Esophagus squamous epithelium (tissue), 5 donors: ENCODE measurements around the gene RAPGEF5. TPM values are rescaled to one million over a fixed set of nuclear protein-coding genes. Genes with fewer than 3 reads are reported as not detected.
A peak's percentile ranks its signal among the peaks of the same experiment; 100 is the strongest.

ENCODE experiments used
- DNase-seq: peaks from one replicate; lab custom pipeline; 2025; lab: John Stamatoyannopoulos, UW
- H3K27ac ChIP-seq, 4 donors: fragments of 200-600 bp; sonication (generic); one replicate each; pipeline ENCODE4 v1.5.1; 2016 to 2019; ENCODE audit warnings: mild to moderate bottlenecking in 1 of 4
- H3K27me3 ChIP-seq, 4 donors: fragments of 200-600 bp; sonication (generic); 1 replicate in 3 of 4; 2 replicates in 1 of 4; pipeline versions ENCODE4 v1.5.1 to v1.6.0; 2017 to 2021; ENCODE audit warnings: antibody characterized with exemption in 1 of 4
- H3K36me3 ChIP-seq, 3 donors: fragments of 200-600 bp; sonication (generic); one replicate each; pipeline ENCODE4 v1.5.1; 2016 to 2019
- H3K4me1 ChIP-seq, 3 donors: fragments of 200-600 bp; sonication (generic); one replicate each; pipeline ENCODE4 v1.5.1; 2017 to 2019
- H3K4me3 ChIP-seq, 4 donors: fragments of 200-600 bp; sonication (generic); 1 replicate in 3 of 4; 2 replicates in 1 of 4; pipeline ENCODE4 v1.5.1; 2016 to 2019; ENCODE audit warnings: mild to moderate bottlenecking in 2 of 4, moderate library complexity in 1 of 4
- H3K9me3 ChIP-seq, 3 donors: fragments of 200-600 bp; sonication (generic); one replicate each; pipeline ENCODE4 v1.5.1; 2016 to 2019
- POLR2A ChIP-seq, 4 donors: fragments of 450-650 bp; IDR thresholded peaks; one replicate each; pipeline ENCODE4 v1.6.1; 2017; ENCODE audit warnings: antibody characterized with exemption in 4 of 4, mild to moderate bottlenecking in 4 of 4, moderate library complexity in 3 of 4
- WGBS, 2 donors: methylation state at CpG; one replicate each; pipeline ENCODE4 v1.1.5; 2018; 5-methylcytosine and 5-hydroxymethylcytosine counted together
- intact Hi-C: fragments of 100-400 bp; cut with DNase I; formaldehyde crosslinking; loops from one replicate; pipeline ENCODE4 v1.15.0; 2022
- total RNA-seq, 4 donors: library from RNA; depleted of rRNA; stranded (reverse); fragments of >200 nt; gene quantifications; one replicate each; pipeline ENCODE4 v1.1.0, GENCODE V29; 2016
- TF ChIP-seq, protein P1 (sequence below), 6 experiments: fragments of 450-650 bp in 4 of 6; fragments of 200-600 bp in 2 of 6; sonication (generic) in 2 of 6; IDR thresholded peaks; one replicate each; pipeline ENCODE4 v1.5.1; 2016 to 2019; ENCODE audit warnings: antibody characterized with exemption in 6 of 6, mild to moderate bottlenecking in 4 of 6, moderate library complexity in 4 of 6
- donor health status: DM: yes; HTN: yes; CAD: no.

Gene RAPGEF5
- total RNA-seq, 4 donors from 2014 or later = 16.9 to 50.5 (median 38.4) TPM

DNA sequence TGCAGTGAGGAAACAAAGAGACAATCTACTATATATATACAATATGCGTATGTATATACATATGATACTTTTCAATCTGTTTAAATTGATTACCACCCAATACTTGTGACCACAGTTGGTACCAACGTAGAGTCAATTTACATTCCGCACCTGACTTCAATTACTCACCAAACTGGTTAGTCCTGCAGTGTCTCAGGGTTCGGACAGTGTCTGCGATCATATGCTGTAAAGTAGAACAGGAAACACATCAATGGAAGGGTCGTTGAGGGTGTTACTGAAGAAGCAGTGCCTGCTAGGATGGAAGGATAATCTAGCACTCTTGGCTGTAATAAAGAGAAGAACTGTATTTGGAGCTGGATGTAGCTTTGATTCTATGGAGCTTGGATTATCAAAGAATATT is 231.5 kb downstream of the RAPGEF5 start:
- intact Hi-C loops = no loop called here
- WGBS, 2 donors = 61 to 68% methylated on average over 6 of the region's 6 CpGs
- Histone ChIP-seq H3K36me3 (peaks cover 6 to 94% (median 6%) of the 10 kb centered on the region in 3 donors), H3K9me3 (no peaks in the 10 kb centered on the region), H3K27ac (no peak overlapping the region), H3K27me3 (no peaks in the 10 kb centered on the region), H3K4me3 (no peak overlapping the region), H3K4me1 (no peaks in the 10 kb centered on the region)
- TF ChIP-seq, protein P1, sequence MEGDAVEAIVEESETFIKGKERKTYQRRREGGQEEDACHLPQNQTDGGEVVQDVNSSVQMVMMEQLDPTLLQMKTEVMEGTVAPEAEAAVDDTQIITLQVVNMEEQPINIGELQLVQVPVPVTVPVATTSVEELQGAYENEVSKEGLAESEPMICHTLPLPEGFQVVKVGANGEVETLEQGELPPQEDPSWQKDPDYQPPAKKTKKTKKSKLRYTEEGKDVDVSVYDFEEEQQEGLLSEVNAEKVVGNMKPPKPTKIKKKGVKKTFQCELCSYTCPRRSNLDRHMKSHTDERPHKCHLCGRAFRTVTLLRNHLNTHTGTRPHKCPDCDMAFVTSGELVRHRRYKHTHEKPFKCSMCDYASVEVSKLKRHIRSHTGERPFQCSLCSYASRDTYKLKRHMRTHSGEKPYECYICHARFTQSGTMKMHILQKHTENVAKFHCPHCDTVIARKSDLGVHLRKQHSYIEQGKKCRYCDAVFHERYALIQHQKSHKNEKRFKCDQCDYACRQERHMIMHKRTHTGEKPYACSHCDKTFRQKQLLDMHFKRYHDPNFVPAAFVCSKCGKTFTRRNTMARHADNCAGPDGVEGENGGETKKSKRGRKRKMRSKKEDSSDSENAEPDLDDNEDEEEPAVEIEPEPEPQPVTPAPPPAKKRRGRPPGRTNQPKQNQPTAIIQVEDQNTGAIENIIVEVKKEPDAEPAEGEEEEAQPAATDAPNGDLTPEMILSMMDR (IDR thresholded peaks at IDR 0.05) = no peak
- no peak for TF ChIP-seq POLR2A (IDR thresholded peaks at IDR 0.05)
- DNase-seq = no peak

DNA sequence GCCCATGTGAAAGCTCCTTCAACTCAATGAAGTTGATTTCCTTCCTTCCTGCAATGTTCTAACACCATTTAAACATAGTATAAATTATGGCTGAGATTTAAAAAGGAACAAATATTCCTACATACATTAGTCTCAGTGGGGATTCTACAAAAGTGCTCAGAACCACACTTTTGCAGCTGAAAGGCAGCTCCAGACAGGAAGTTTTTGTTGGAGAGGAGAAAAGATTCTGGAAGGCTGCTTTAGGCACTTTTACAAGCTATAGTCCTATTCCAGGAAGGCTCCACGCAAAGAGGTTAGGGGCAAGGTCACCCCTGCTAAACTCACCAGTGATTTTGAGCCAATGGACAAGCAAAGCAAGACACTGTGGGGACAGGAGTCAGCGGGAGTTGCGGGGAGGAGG is 232.0 kb downstream of the RAPGEF5 start:
- WGBS, 2 donors = 61 to 83% methylated on average over 3 of the region's 3 CpGs
- Histone ChIP-seq H3K27me3 (no peaks in the 10 kb centered on the region), H3K4me1 (no peaks in the 10 kb centered on the region), H3K36me3 (peaks cover under 1 to 94% (median 6%) of the 10 kb centered on the region in 3 donors), H3K27ac (no peak overlapping the region), H3K4me3 (no peak overlapping the region), H3K9me3 (no peaks in the 10 kb centered on the region)
- no peak for DNase-seq
- no peak for TF ChIP-seq POLR2A (IDR thresholded peaks at IDR 0.05)
- TF ChIP-seq, protein P1 (IDR thresholded peaks at IDR 0.05) = no peak
- intact Hi-C loops = no loop called here

DNA sequence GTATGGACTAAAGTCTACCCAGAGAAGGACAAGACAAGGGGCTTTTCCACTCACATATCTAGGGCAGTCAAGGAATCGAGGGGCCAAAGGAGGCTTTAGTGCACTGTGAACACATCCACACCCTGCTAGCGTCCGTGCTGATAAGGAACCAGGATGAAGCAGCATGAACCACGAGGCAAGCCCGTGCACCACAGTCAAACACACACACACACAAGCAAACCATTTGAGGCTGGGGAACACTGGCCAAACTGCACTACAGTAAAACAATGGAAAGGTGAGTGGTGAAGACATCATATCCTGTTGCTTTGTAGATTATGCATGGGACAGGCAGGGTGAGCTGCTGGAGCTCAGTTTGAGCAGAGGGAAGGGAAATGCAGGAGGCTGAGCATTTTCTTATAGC is 233.8 kb downstream of the RAPGEF5 start:
- no peak for DNase-seq
- no peak for TF ChIP-seq POLR2A (IDR thresholded peaks at IDR 0.05)
- TF ChIP-seq, protein P1 (IDR thresholded peaks at IDR 0.05) = no peak
- peak overlapping the region in 1 of 4 donors; percentile 12 for H3K27ac ChIP-seq
- peaks cover 0 to 91% (median 6%) of the 10 kb centered on the region in 3 donors for H3K36me3 ChIP-seq
- H3K27me3 ChIP-seq = no peaks in the 10 kb centered on the region
- 51 to 65% methylated on average over 5 of the region's 5 CpGs for WGBS, 2 donors
- H3K4me3 ChIP-seq = no peak overlapping the region
- no peaks in the 10 kb centered on the region for H3K9me3 ChIP-seq
- intact Hi-C loops = no loop called here
- no peaks in the 10 kb centered on the region for H3K4me1 ChIP-seq

DNA sequence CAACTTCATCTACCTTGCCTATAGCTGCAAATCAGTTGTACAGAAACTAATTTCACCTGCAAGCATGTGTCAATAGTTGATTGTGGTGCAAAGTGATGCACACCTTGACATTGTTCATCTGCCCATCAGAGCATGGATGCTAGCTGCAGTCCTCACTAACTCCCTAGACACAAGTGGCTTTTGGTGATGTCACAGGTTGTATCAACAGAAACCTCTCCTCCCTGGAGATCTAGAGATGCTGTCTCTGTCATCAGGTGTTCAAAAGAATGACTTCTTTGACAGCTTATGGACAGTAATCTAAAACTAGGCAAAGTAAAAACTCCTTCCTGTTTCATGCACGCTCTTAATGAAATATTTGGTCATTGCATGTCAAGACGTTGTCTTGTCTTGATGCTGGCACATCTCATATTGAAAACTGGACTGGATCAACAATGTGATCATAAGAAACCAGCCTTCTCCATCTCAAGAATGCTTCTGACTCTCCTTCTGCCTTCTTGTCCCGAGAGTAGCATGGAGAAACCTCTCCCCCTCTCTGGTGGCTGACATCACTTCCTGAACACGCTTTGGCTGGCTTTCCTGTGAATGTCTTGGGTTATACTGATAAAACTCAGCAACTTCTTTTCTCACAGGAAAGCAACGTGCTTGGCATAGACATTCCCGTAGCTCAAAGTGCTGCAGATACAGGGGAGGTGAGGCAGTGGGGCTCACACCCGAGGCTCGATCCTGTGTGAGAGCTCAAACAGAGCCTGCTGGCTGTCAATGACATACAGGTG is 235.1 kb downstream of the RAPGEF5 start:
- 37 to 53% methylated on average over 6 to 8 of the region's 8 CpGs for WGBS, 2 donors
- Histone ChIP-seq H3K36me3 (peaks cover 0 to 97% (median 6%) of the 10 kb centered on the region in 3 donors), H3K27ac (peak overlapping the region in 3 of 4 donors; percentile 10 to 63 (median 11)), H3K9me3 (no peaks in the 10 kb centered on the region), H3K4me1 (no peaks in the 10 kb centered on the region), H3K4me3 (no peak overlapping the region), H3K27me3 (no peaks in the 10 kb centered on the region)
- intact Hi-C loops = no loop called here
- TF ChIP-seq, protein P1 (IDR thresholded peaks at IDR 0.05) = no peak
- no peak for TF ChIP-seq POLR2A (IDR thresholded peaks at IDR 0.05)
- no peak for DNase-seq

DNA sequence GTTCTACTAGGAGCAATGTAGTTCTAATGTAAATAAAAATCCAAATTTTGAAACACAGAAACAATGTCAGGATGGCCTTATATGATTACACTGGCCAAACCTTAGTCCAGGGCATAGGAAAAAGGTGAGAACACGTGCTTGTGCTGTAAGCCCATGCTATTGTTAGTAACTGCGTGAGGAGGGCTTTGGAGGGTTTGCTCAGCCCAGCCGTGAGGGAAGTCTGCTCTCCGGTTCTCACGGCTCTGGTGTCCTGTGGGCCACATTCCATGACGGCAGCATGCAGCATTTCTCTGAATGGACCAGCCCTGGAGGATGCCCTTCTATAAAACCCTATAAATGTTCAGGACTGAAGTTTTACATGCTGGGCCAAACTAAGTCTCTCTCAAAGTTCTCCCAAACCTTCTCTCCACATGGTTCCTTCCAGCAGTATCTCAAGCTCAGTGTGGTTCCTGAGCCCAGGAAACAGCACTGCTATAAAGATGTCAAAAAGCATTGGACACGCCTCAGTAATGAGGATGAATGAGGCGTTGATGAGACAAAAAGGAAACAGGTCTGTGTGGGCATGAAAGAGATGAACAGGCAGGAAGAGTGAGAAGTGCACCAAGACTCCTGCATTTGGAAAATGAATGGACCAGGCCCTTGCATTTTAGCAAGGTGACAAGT is 236.4 kb downstream of the RAPGEF5 start:
- H3K36me3 ChIP-seq = peaks cover 0 to 94% (median 6%) of the 10 kb centered on the region in 3 donors
- WGBS, 2 donors = 83 to 85% methylated on average over 8 of the region's 8 CpGs
- intact Hi-C loops = no loop called here

More for the DNA sequence above, 236.4 kb downstream of the RAPGEF5 start:
- Histone ChIP-seq H3K9me3 (no peaks in the 10 kb centered on the region), H3K27ac (no peak overlapping the region), H3K4me3 (no peak overlapping the region), H3K27me3 (no peaks in the 10 kb centered on the region), H3K4me1 (no peaks in the 10 kb centered on the region)
- TF ChIP-seq, protein P1 (IDR thresholded peaks at IDR 0.05) = no peak
- DNase-seq = no peak
